Stimulated activated effector memory CD8-positive, alpha-beta T cell treated with anti-CD3 and anti-CD28 coated beads, Interleukin-12 subunit alpha, Interleukin-12 subunit beta, amount 100 ng/mL, for 72 hours (primary cell): ENCODE data around the gene FHIT.

Experiments used
- ATAC-seq: fragments of 150-1000 bp; cut with Tn5 transposase; 2 replicates; pipeline ENCODE4 v1.10.0; 2021
- DNase-seq, 2 donors: peaks; one replicate each; pipeline ENCODE4 v3.0.0; 2021 to 2022; ENCODE audit warnings: low spot score in 2 of 2
- H3K27ac Mint-ChIP-seq: one replicate; pipeline ENCODE4 v1.8.0; 2022; ENCODE audit warnings: mild to moderate bottlenecking, mixed read lengths
- H3K36me3 Mint-ChIP-seq: one replicate; pipeline ENCODE4 v1.8.0; 2022; ENCODE audit warnings: mild to moderate bottlenecking, mixed read lengths
- H3K4me1 Mint-ChIP-seq: one replicate; pipeline ENCODE4 v1.8.0; 2022; ENCODE audit warnings: mixed read lengths
- H3K4me3 Mint-ChIP-seq: one replicate; pipeline ENCODE4 v1.8.0; 2022; ENCODE audit warnings: mild to moderate bottlenecking, mixed read lengths
- H3K9me3 Mint-ChIP-seq: one replicate; pipeline ENCODE4 v1.8.0; 2022; ENCODE audit warnings: mixed read lengths

The FHIT gene

DNA sequence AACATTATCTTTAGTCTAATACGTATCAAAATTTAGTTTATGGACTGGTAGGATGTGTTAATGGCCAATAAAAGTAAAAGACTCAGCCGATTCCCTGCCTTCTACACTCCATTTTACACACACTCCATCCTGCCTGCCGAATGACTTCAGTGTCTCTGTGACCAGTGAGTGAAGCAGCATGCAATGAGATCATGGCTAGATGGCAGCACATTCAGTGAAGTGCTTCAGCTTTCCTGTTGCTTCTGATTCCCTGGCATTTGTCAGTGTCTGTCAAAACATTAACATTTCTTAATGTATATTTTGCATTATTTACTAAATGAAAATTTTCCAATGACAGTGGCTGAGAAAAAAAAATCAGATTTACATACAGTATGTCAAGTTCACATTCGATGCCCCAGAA, 412.0 kb downstream of the FHIT start:
- ATAC-seq: no peak
- H3K4me3 Mint-ChIP-seq: no peak overlapping the region
- no peak for DNase-seq
- H3K9me3 Mint-ChIP-seq: peaks cover 5% of the 10 kb centered on the region
- H3K36me3 Mint-ChIP-seq: no peaks in the 10 kb centered on the region
- H3K4me1 Mint-ChIP-seq: no peaks in the 10 kb centered on the region
- H3K27ac Mint-ChIP-seq: no peak overlapping the region

- Mint-ChIP-seq H3K27ac (no peak overlapping the region), H3K36me3 (no peaks in the 10 kb centered on the region), H3K9me3 (peaks cover 5% of the 10 kb centered on the region), H3K4me3 (no peak overlapping the region), H3K4me1 (no peaks in the 10 kb centered on the region)
- ATAC-seq (no peak), DNase-seq (no peak)
These were observed 415.5 kb downstream of the FHIT start for GRCh38 chr3:60835796-60836195.

GRCh38 chr3:60829058-60829457, 422.2 kb downstream of the FHIT start:
- no peak overlapping the region for H3K27ac Mint-ChIP-seq
- no peak overlapping the region for H3K4me3 Mint-ChIP-seq
- no peaks in the 10 kb centered on the region for H3K36me3 Mint-ChIP-seq
- H3K9me3 Mint-ChIP-seq: peaks cover 6% of the 10 kb centered on the region
- ATAC-seq: no peak
- DNase-seq: no peak
- H3K4me1 Mint-ChIP-seq: no peaks in the 10 kb centered on the region

- DNase-seq (no peak), ATAC-seq (no peak)
- Mint-ChIP-seq H3K9me3 (peaks cover 10% of the 10 kb centered on the region), H3K4me1 (no peaks in the 10 kb centered on the region), H3K4me3 (no peak overlapping the region), H3K27ac (no peak overlapping the region), H3K36me3 (no peaks in the 10 kb centered on the region)
These were observed 423.6 kb downstream of the FHIT start for GRCh38 chr3:60827666-60828065.

DNA sequence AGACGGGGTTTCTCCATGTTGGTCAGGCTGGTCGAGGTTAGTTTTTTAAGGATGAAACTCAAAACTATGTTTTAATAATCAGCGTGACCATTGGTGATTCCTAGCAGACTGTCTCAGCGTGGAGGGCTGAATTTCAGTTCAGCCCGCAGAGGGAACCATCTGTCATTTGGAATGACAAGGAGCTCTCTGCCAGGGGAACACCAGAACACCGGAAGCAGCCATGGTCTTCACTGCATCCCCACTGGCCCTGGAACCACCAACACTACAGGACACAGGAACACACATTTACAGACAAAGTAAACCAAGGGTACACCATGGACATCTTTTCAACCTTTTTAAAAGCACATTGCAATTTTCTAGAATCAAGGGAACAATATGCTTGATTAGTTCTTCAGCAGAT, 424.7 kb downstream of the FHIT start:
- Mint-ChIP-seq H3K9me3 (peaks cover 10% of the 10 kb centered on the region), H3K36me3 (no peaks in the 10 kb centered on the region), H3K4me3 (no peak overlapping the region), H3K4me1 (no peaks in the 10 kb centered on the region), H3K27ac (no peak overlapping the region)
- ATAC-seq (no peak), DNase-seq (no peak)

- Mint-ChIP-seq H3K36me3 (no peaks in the 10 kb centered on the region), H3K27ac (no peak overlapping the region), H3K4me3 (no peak overlapping the region), H3K4me1 (no peaks in the 10 kb centered on the region), H3K9me3 (peaks cover 7% of the 10 kb centered on the region)
- ATAC-seq: no peak
- no peak for DNase-seq
These were observed 438.8 kb downstream of the FHIT start for GRCh38 chr3:60812502-60812901.

DNA sequence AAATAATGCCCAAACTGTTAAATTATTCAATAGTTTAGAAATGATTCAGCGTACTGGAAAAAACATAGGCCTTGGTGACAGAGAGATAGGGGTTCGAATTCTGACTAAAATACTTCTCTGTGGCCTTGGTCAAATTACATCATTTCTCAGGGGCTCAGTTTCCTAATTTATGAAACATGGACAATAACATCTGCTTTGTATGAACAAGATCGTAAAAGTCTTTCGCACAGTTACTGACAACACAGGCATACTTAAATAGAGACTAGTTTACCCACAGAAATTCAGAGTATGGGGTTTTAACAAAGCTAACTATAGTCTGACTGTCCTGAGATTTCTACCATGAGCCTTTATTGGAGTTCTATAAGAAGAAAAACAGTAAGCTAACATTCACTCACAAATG, 440.4 kb downstream of the FHIT start:
- Mint-ChIP-seq H3K4me3 (no peak overlapping the region), H3K36me3 (no peaks in the 10 kb centered on the region), H3K27ac (no peak overlapping the region), H3K9me3 (peaks cover 2% of the 10 kb centered on the region), H3K4me1 (no peaks in the 10 kb centered on the region)
- DNase-seq (no peak), ATAC-seq (no peak)

DNA sequence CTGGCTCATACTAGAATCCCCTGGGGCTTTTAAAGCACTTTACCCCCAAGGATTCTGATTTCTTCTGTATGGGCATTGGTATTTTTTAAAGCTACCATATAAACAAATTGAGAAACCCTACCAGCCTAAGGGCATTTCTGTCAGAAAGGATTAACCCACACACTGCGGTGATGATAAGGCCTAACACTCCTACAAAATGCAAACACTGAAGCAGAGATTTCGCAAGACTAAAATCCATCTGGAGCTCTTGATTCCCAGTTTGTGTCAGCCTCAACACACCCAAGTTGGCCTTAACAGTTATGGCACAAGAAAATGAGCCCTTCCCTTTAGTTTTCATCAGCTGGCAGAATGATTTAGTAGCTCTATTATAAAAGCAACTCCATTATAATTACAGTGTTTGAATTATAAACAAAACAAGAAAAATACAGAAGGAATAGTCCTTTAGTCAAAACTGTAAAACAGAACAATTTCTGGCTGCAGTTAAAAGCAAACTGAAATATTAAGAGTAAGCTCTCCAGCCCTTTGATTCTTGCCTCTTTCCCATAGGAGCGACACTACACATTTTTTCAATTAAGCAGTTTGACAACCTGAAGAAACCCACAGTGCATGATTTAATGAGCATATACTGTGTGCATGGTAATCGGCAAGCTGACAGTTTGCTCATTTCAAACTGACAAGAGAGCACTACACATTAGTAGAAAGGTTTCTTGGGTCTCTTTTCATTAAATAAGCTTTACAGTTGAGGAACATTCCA, 441.2 kb downstream of the FHIT start:
- Mint-ChIP-seq H3K27ac (no peak overlapping the region), H3K4me1 (no peaks in the 10 kb centered on the region), H3K9me3 (no peaks in the 10 kb centered on the region), H3K4me3 (no peak overlapping the region), H3K36me3 (no peaks in the 10 kb centered on the region)
- no peak for ATAC-seq
- DNase-seq: no peak

DNA sequence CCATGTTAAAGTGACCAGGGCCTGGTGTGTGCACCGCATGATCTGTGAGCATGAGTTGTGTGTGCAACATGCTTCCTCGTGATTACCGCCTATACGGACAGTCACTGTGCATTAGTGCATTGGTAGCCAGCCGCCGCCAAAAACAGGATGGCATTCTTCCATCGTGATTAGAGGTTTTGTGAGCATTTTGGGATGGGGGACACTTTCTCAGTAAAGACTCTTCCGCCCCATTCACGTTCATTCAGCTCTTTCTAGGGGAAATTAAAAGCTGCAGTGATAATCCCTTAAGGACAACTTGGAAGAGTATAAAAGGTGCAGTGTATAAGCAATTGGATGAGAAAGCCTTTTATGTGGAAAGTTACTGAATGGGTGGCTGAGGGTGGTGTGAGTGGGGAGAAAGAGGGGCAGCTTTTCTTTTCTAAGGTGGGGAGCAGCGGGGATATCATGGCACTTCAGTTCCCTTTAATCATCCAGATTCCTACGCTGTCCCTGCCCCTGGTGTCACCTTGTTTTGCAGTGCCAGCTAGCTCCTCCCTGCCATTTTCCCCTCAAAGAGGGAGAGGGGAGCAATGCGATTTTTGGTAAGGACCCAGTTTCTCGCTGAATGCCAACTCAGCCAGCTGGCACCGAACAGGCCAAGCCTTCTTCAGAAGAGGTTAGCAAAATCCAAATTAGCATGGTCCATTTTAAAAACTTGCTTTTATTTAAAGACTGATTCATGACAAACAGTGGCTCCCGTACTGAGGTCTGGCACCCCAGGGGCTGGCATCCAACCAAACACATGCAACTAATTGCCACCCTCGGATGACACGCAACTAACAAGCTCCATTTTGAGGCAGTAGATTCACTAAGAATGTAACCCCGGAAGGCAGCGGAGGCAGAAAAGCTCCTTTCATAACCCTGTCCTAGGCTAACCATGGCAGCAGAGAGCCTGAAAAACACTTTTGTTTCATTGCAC, 447.8 kb downstream of the FHIT start:
- DNase-seq (no peak), ATAC-seq (no peak)
- H3K4me3 Mint-ChIP-seq: no peak overlapping the region
- no peak overlapping the region for H3K27ac Mint-ChIP-seq
- H3K9me3 Mint-ChIP-seq: peaks cover 8% of the 10 kb centered on the region
- H3K36me3 Mint-ChIP-seq: no peaks in the 10 kb centered on the region
- H3K4me1 Mint-ChIP-seq: no peaks in the 10 kb centered on the region

GRCh38 chr3:60801307-60801706, 449.9 kb downstream of the FHIT start:
- H3K36me3 Mint-ChIP-seq: no peaks in the 10 kb centered on the region
- DNase-seq (no peak), ATAC-seq (no peak)
- H3K4me3 Mint-ChIP-seq: no peak overlapping the region
- H3K27ac Mint-ChIP-seq: no peak overlapping the region
- H3K4me1 Mint-ChIP-seq: no peaks in the 10 kb centered on the region
- peaks cover 8% of the 10 kb centered on the region for H3K9me3 Mint-ChIP-seq

DNA sequence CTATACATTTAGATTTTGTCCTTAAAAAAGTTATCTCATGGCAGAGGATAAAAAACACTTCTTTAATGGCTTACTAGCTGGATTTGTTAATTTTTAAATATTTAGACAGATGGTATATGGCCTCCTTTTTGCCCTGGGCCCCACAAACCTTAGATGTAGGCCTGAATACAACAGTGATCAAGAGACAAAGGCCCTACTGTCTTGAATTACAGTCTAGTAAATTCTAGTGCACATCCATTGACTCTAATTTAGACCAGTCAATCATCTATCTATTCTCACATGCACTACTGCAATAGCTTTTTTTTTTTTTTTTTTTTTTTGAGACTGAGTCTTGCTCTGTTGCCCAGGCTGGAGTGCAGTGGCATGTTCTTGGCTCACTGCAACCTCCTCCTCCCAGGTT, 452.8 kb downstream of the FHIT start:
- no peaks in the 10 kb centered on the region for H3K4me1 Mint-ChIP-seq
- H3K36me3 Mint-ChIP-seq: no peaks in the 10 kb centered on the region
- no peak overlapping the region for H3K27ac Mint-ChIP-seq
- ATAC-seq: no peak
- H3K4me3 Mint-ChIP-seq: no peak overlapping the region
- H3K9me3 Mint-ChIP-seq: peaks cover 5% of the 10 kb centered on the region
- DNase-seq: no peak

DNA sequence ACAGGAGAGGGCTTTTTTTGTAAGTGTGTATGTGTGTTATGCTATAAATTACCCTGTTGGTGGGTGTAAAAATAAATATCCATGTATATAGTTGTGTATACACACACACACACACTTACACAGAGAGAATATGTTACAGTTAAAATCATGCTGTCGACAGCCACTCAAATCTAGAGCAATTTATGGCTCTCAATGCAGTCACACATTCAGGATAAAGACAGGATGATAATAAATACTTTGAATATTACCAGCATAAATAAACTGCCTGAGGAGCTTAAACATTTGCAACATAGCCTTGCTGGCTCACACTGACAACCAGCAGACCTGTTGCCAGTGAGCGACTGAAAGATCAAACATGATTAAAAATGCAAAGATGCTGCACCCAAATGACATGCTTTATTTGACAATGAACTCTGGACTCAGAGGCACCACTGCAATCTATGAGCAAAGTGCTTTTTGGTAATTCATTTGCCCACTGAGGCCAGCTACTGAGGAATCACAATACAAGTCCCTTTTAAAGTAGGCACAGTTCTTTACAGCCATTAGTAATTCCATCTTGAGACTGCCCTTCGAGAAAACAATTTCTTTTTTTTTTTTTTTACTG, 458.9 kb downstream of the FHIT start:
- H3K9me3 Mint-ChIP-seq: no peaks in the 10 kb centered on the region
- H3K27ac Mint-ChIP-seq: no peak overlapping the region
- ATAC-seq (no peak), DNase-seq (no peak)
- no peaks in the 10 kb centered on the region for H3K36me3 Mint-ChIP-seq
- H3K4me3 Mint-ChIP-seq: no peak overlapping the region
- no peaks in the 10 kb centered on the region for H3K4me1 Mint-ChIP-seq

DNA sequence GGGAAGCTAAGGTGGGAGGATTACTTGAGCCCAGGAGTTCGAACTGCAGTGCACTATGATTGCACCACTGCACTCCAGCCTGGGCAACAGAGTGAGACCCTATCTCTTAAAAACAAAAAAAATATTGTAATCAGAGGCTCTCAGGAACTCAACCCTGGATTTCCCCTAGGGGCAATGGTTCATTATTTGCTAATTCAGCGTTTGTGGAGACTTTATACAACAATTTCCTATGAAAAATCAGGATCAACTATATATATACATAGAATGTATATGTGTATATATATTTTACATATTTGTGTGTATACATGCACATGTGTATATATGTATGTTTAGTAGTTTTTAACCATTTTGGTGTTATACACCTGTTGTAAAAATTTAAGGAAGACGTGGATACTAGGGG, 463.1 kb downstream of the FHIT start:
- no peak overlapping the region for H3K27ac Mint-ChIP-seq
- ATAC-seq: no peak
- no peak overlapping the region for H3K4me3 Mint-ChIP-seq
- H3K4me1 Mint-ChIP-seq: no peaks in the 10 kb centered on the region
- DNase-seq: no peak
- H3K36me3 Mint-ChIP-seq: no peaks in the 10 kb centered on the region
- peaks cover under 1% of the 10 kb centered on the region for H3K9me3 Mint-ChIP-seq

DNA sequence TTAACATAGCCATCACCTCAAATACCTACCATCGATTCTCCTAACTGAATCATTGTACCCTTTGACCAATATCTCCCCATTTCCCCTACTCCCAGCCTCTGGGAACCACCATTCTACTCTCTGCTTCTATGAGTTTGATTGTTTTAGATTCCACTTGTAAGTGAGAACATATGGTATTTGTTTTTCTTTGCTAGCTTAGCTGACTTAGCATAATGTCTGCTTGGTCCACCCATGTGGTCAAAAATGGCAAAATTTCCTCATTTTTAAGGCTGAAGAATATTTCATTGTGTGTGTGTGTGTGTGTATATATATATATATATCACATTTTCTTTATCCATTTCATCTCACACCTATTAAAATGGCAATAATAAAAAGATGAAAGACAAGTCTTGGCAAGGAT, 469.3 kb downstream of the FHIT start:
- DNase-seq: no peak
- Mint-ChIP-seq H3K4me1 (no peaks in the 10 kb centered on the region), H3K4me3 (no peak overlapping the region), H3K9me3 (peaks cover 9% of the 10 kb centered on the region), H3K27ac (no peak overlapping the region), H3K36me3 (no peaks in the 10 kb centered on the region)
- ATAC-seq: no peak

GRCh38 chr3:60779637-60780036, 471.6 kb downstream of the FHIT start:
- DNase-seq: no peak
- Mint-ChIP-seq H3K4me3 (no peak overlapping the region), H3K36me3 (no peaks in the 10 kb centered on the region), H3K4me1 (no peaks in the 10 kb centered on the region), H3K27ac (no peak overlapping the region), H3K9me3 (peaks cover 16% of the 10 kb centered on the region)
- ATAC-seq: no peak

DNA sequence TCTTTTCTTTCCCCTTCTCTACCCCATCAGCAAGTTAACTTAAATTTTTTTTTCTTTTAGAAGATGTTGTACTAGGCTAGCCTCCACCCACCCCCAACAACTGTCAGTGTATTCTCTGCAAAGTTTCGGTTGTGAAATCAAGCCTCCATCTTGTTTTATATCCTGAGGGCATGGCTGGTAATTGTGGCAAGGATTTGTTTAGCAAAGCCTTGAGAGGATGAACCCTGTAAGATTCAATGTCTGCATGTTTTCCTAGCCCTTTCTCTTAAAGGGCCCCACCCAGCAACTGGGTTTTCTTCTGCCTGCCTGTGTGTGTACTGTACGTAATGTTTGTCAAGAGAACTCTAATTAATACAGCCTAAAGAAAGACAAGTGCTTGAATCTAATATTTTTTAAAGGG, 475.3 kb downstream of the FHIT start:
- no peak overlapping the region for H3K27ac Mint-ChIP-seq

More for the DNA sequence above, 475.3 kb downstream of the FHIT start:
- Mint-ChIP-seq H3K4me1 (no peaks in the 10 kb centered on the region), H3K4me3 (no peak overlapping the region), H3K36me3 (no peaks in the 10 kb centered on the region), H3K9me3 (peaks cover 9% of the 10 kb centered on the region)
- ATAC-seq (no peak), DNase-seq (no peak)
